Measurements from ENCODE around the gene AKAP6. TPM values are rescaled to one million over a fixed set of nuclear protein-coding genes. Genes with fewer than 3 reads are reported as not detected.

Gene AKAP6
- total and polyA plus RNA-seq, 2 of the 8 experiments (the other 6 are each of a cell fraction or from before 2014, with no cell fraction given), result 0.09 to 0.89 TPM

DNA sequence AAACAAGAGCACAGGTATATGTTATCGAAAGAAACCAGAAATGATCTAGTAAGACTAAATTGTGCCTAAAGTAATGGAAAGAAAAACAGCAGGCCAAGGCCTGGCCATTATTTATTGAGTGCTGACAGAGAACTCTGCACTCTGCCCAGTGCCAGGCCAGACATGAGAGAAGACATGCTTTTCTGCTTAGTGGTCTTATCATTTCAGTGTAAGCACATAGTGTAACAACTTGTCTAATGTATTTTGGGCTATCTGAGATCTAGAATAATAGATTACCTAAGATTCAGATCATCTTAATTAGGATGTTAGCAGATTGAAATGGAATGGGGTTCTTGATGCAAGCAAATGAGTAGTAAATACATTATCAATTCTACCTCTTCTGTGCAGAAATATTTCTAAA is 278.3 kb downstream of the AKAP6 start:
- no peak overlapping the region for H2BK5ac ChIP-seq (ENCODE audit: low read depth, low read length)
- no peak for TF ChIP-seq CEBPB (IDR thresholded peaks at IDR 0.05; ENCODE audit: low read depth, low read length)
- TF ChIP-seq HDAC6 (IDR thresholded peaks at IDR 0.05; ENCODE audit: low read depth, low read length), result no peak
- no peak overlapping the region for H3K56ac ChIP-seq (replicated peaks; ENCODE audit: insufficient read length, low read depth, low read length)
- H4K8ac ChIP-seq (ENCODE audit: extremely low read depth, insufficient read depth, low read length), result no peak overlapping the region
- H2BK15ac ChIP-seq (ENCODE audit: low read length), result no peak overlapping the region
- H3K4me2 ChIP-seq (ENCODE audit: insufficient read depth in 1 of 2, low read depth in 2 of 2, low read length in 2 of 2), result no peak overlapping the region
- no peak overlapping the region for H4K91ac ChIP-seq (replicated peaks; ENCODE audit: insufficient read length, low read length)
- H3K27me3 ChIP-seq (replicated peaks in 1 of 4; ENCODE audit: control insufficient read depth in 3 of 4, extremely low read depth in 1 of 4, insufficient read depth in 3 of 4, low read length in 3 of 4), result no peaks in the 10 kb centered on the region
- no peak overlapping the region for H3K4ac ChIP-seq (replicated peaks; ENCODE audit: insufficient read length, low read depth, low read length)
- H4K20me1 ChIP-seq (replicated peaks in 1 of 2; ENCODE audit: control insufficient read depth in 1 of 2, insufficient read depth in 2 of 2, low read length in 2 of 2), result no peaks in the 10 kb centered on the region
- ChIA-PET CTCF (ENCODE audit: partially characterized antibody) (interaction anchor here (2.2 kb wide), 1 partner anchor 19 kb away, joined by 8 read pairs; no protein-coding TSS in a partner anchor), POLR2A (ENCODE audit: partially characterized antibody) (no interaction called here)
- H3K4me1 ChIP-seq (replicated peaks in 1 of 4; ENCODE audit: control insufficient read depth in 3 of 4, insufficient read depth in 4 of 4, low read length in 3 of 4), result no peaks in the 10 kb centered on the region
- no peak for FAIRE-seq
- H2BK120ac ChIP-seq (replicated peaks; ENCODE audit: low read depth, low read length), result no peak overlapping the region
- H3K18ac ChIP-seq (ENCODE audit: extremely low read depth, low read length), result no peak overlapping the region
- no peaks in the 10 kb centered on the region for H3K9me3 ChIP-seq (ENCODE audit: insufficient read depth in 2 of 2, low read depth in 1 of 2, low read length in 1 of 2)
- no peak overlapping the region for H3K9ac ChIP-seq (replicated peaks in 1 of 4; ENCODE audit: extremely low read depth in 1 of 4, low read depth in 3 of 4, low read length in 3 of 4)
- H3K14ac ChIP-seq (ENCODE audit: insufficient read length), result no peak overlapping the region
- no peaks in the 10 kb centered on the region for H3K79me1 ChIP-seq (ENCODE audit: low read depth, low read length)
- H2BK12ac ChIP-seq (ENCODE audit: low read depth, low read length), result no peak overlapping the region
- no peak for DNase-seq (ENCODE audit: low read depth in 1 of 2, low spot score in 2 of 2)
- no peaks in the 10 kb centered on the region for H3K23me2 ChIP-seq (ENCODE audit: low read depth, low read length)
- H3K23ac ChIP-seq (ENCODE audit: insufficient read length), result no peak overlapping the region
- no peak overlapping the region for H3K4me3 ChIP-seq (ENCODE audit: extremely low read depth in 1 of 4, insufficient read depth in 2 of 4, low read depth in 3 of 4, low read length in 4 of 4)
- H3K79me2 ChIP-seq (ENCODE audit: control insufficient read depth in 1 of 2, insufficient read depth in 2 of 2, low read length in 2 of 2), result no peaks in the 10 kb centered on the region
- no peaks in the 10 kb centered on the region for H3K36me3 ChIP-seq (ENCODE audit: control insufficient read depth in 2 of 4, insufficient read depth in 4 of 4, low read length in 3 of 4)
- H3K27ac ChIP-seq (ENCODE audit: low read depth, low read length), result no peak overlapping the region
- no peak overlapping the region for H2AFZ ChIP-seq (ENCODE audit: low read length)
- H2BK20ac ChIP-seq (ENCODE audit: low read length), result no peak overlapping the region
- no peak overlapping the region for H2AK5ac ChIP-seq (ENCODE audit: low read depth, low read length)
- no peak overlapping the region for H4K5ac ChIP-seq (ENCODE audit: insufficient read length, low read depth, low read length)
- 93% methylated on average over 1 of the region's 1 CpG; no CpG with 5 or more reads in 1 of the 2 experiments for WGBS, 2 experiments (ENCODE audit: extremely low coverage in 1 of 2, insufficient coverage in 1 of 2, insufficient read length in 1 of 2, insufficient replicate concordance in 2 of 2, low coverage in 1 of 2, low lambda C conversion rate in 2 of 2, missing lambda C conversion rate in 1 of 2)
